ENCODE measurements around the gene ABLIM1. TPM values are rescaled to one million over a fixed set of nuclear protein-coding genes. Genes with fewer than 3 reads are reported as not detected.

The ABLIM1 gene
- total and polyA plus RNA-seq, 2 experiments from 2014 or later = 21.9 to 45.1 TPM

GRCh38 chr10:114545071-114545470, 113.0 kb downstream of the ABLIM1 start (continued):
- no peak for TF ChIP-seq ZNF462 (CRISPR knock-in tag; IDR thresholded peaks at IDR 0.05)
- TF ChIP-seq CREB1 (CRISPR knock-in tag; IDR thresholded peaks at IDR 0.05; ENCODE audit: low read depth) = no peak
- no peak for TF ChIP-seq EZH2 (IDR thresholded peaks at IDR 0.05; ENCODE audit: low read depth, unreplicated experiment)
- TF ChIP-seq REST (IDR thresholded peaks at IDR 0.05; ENCODE audit: unreplicated experiment) = no peak
- no peak for TF ChIP-seq STAT1 (IDR thresholded peaks at IDR 0.05; ENCODE audit: unreplicated experiment)
- no peak for TF ChIP-seq NANOG (IDR thresholded peaks at IDR 0.05; ENCODE audit: borderline replicate concordance)
- TF ChIP-seq POLR2AphosphoS5 (IDR thresholded peaks at IDR 0.05; ENCODE audit: low read depth) = no peak
